Endothelial cell (in vitro differentiated cells): ENCODE results near the gene PKN2. TPM values are rescaled to one million over a fixed set of nuclear protein-coding genes. Genes with fewer than 3 reads are reported as not detected.
"Not testable (repeated sequence)": the region's sequence is repeated elsewhere in the genome, so short reads cannot be mapped to it uniquely, and the experiment has no call there.

Experiments
- DNase-seq: peaks from one replicate; pipeline ENCODE4 v3.0.0; 2021; ENCODE audit warnings: low spot score
- H3K27ac Mint-ChIP-seq: one replicate; pipeline ENCODE4 v1.8.0; 2021; ENCODE audit warnings: mixed read lengths, inconsistent platforms; ENCODE audit not compliant: unreplicated experiment
- H3K27me3 Mint-ChIP-seq: one replicate; pipeline ENCODE4 v1.8.0; 2021; ENCODE audit warnings: mild to moderate bottlenecking, moderate library complexity, mixed read lengths, inconsistent platforms; ENCODE audit not compliant: unreplicated experiment
- H3K36me3 Mint-ChIP-seq: one replicate; pipeline ENCODE4 v1.8.0; 2021; ENCODE audit warnings: mild to moderate bottlenecking, low read depth, mixed read lengths, inconsistent platforms; ENCODE audit not compliant: unreplicated experiment
- H3K4me1 Mint-ChIP-seq: one replicate; pipeline ENCODE4 v1.8.0; 2021; ENCODE audit warnings: mild to moderate bottlenecking, mixed read lengths, inconsistent platforms; ENCODE audit not compliant: unreplicated experiment
- H3K4me3 Mint-ChIP-seq: one replicate; pipeline ENCODE4 v1.8.0; 2021; ENCODE audit warnings: mild to moderate bottlenecking, mixed read lengths, inconsistent platforms; ENCODE audit not compliant: unreplicated experiment
- H3K9me3 Mint-ChIP-seq: one replicate; pipeline ENCODE4 v1.8.0; 2021; ENCODE audit warnings: mixed read lengths, inconsistent platforms; ENCODE audit not compliant: unreplicated experiment
- CTCF ChIP-seq: fragments of 200-600 bp; sonication (generic); IDR thresholded peaks from one replicate; pipeline ENCODE4 v1.5.0; 2021; ENCODE audit warnings: antibody characterized with exemption; ENCODE audit not compliant: unreplicated experiment
- total RNA-seq: library from RNA; stranded (reverse); fragmentation: NEBNext Ultra II Directional; extraction: Animal tissue kit (Norgen Biotek cat#: 25700); gene quantifications from one replicate; pipeline ENCODE4 v1.2.1, GENCODE V29; 2021; ENCODE audit not compliant: unreplicated experiment

PKN2 gene
- total RNA-seq, 1 donor from 2014 or later = 51.0 TPM

GRCh38 chr1:88851303-88852063 is 167.4 kb downstream of the PKN2 start:
- Mint-ChIP-seq H3K4me3 (no peak overlapping the region), H3K27ac (no peak overlapping the region), H3K27me3 (no peaks in the 10 kb centered on the region)

GRCh38 chr1:88867743-88868521 is 183.9 kb downstream of the PKN2 start:
- TF ChIP-seq CTCF = no peak
- Mint-ChIP-seq H3K4me3 (no peak overlapping the region), H3K36me3 (no peaks in the 10 kb centered on the region), H3K27ac (no peak overlapping the region), H3K27me3 (no peaks in the 10 kb centered on the region), H3K4me1 (no peaks in the 10 kb centered on the region), H3K9me3 (no peaks in the 10 kb centered on the region)
- no peak for DNase-seq

More at GRCh38 chr1:88851303-88852063, 167.4 kb downstream of the PKN2 start:
- H3K9me3 Mint-ChIP-seq = no peaks in the 10 kb centered on the region
- DNase-seq = no peak
- peaks cover 10% of the 10 kb centered on the region for H3K36me3 Mint-ChIP-seq
- no peak for TF ChIP-seq CTCF
- no peaks in the 10 kb centered on the region for H3K4me1 Mint-ChIP-seq

GRCh38 chr1:88869644-88870043 is 185.6 kb downstream of the PKN2 start:
- H3K4me1 Mint-ChIP-seq, H3K27me3 Mint-ChIP-seq, H3K27ac Mint-ChIP-seq, H3K9me3 Mint-ChIP-seq, DNase-seq, H3K36me3 Mint-ChIP-seq, H3K4me3 Mint-ChIP-seq: not testable (repeated sequence)

GRCh38 chr1:88873737-88874349 is 189.8 kb downstream of the PKN2 start:
- peak overlapping the region; percentile 29 for H3K4me3 Mint-ChIP-seq
- peak overlapping the region; percentile 57 for H3K27ac Mint-ChIP-seq
- DNase-seq = no peak
- no peaks in the 10 kb centered on the region for H3K36me3 Mint-ChIP-seq
- no peaks in the 10 kb centered on the region for H3K27me3 Mint-ChIP-seq
- H3K9me3 Mint-ChIP-seq = no peaks in the 10 kb centered on the region
- TF ChIP-seq CTCF = no peak
- H3K4me1 Mint-ChIP-seq = peaks cover 7% of the 10 kb centered on the region

GRCh38 chr1:88875595-88875994 is 191.5 kb downstream of the PKN2 start:
- Mint-ChIP-seq H3K4me1 (peaks cover 7% of the 10 kb centered on the region), H3K27me3 (no peaks in the 10 kb centered on the region), H3K9me3 (no peaks in the 10 kb centered on the region), H3K27ac (no peak overlapping the region), H3K36me3 (no peaks in the 10 kb centered on the region), H3K4me3 (no peak overlapping the region)
- TF ChIP-seq CTCF = no peak
- no peak for DNase-seq
